HepG2 (cell line): ENCODE results near the gene BORCS5. TPM values are rescaled to one million over a fixed set of nuclear protein-coding genes. Genes with fewer than 3 reads are reported as not detected.

ENCODE experiments used
- ATAC-seq: fragments of 200-7000 bp; cut with Tn5 transposase; 3 replicates; pipeline ENCODE4 v1.9.1; 2020; ENCODE audit warnings: mild to moderate bottlenecking, moderate library complexity
- BruUV-seq: library from RNA; stranded (reverse); fragments of 400-500 nt; replicated peaks from 2 replicates; lab custom pipeline; 2021; lab: Mats Ljungman, UMichigan
- CTCF ChIA-PET: fragments of 300-600 bp; formaldehyde crosslinking; extraction: SDS; loops from one replicate; lab custom pipeline; 2021; ENCODE audit warnings: low total read pairs, inconsistent platforms, low intra/inter-chr PET ratio; lab: Yijun Ruan, JAX
- POLR2A ChIA-PET: fragments of 350-600 bp; sonication (Branson Sonifier 250); formaldehyde crosslinking; loops from one replicate; lab custom pipeline; 2020; ENCODE audit warnings: antibody characterized with exemption, inconsistent platforms; lab: Yijun Ruan, JAX
- DNase-seq: peaks from one replicate; pipeline ENCODE4 v3.0.0-alpha.2; 2015; ENCODE audit warnings: low spot score
- FAIRE-seq: peaks from 3 replicates; lab custom pipeline; 2011; peaks lifted over from hg19 to GRCh38; lab: Jason Lieb, UNC
- H2AFZ ChIP-seq: one replicate; pipeline ENCODE4 v1.6.1; 2011; ENCODE audit warnings: low read length, inconsistent platforms
- H3K27ac ChIP-seq: fragments of 300-600 bp; 3 replicates; pipeline ENCODE4 v1.8.0; 2011; ENCODE audit warnings: mixed run types, mild to moderate bottlenecking, mixed read lengths, low read length, inconsistent platforms; ENCODE audit not compliant: insufficient read depth; ENCODE audit errors: extremely low read length
- H3K27me3 ChIP-seq, 2 experiments: fragments of 200-600 bp in 1 of 2; 2 replicates in 1 of 2; 3 replicates in 1 of 2; pipeline versions ENCODE4 v1.6.0 to v1.8.0; 2011; ENCODE audit warnings: low read length in 2 of 2, mild to moderate bottlenecking in 2 of 2, moderate library complexity in 2 of 2, inconsistent platforms in 1 of 2; ENCODE audit not compliant: insufficient read depth in 2 of 2, control insufficient read depth in 1 of 2
- H3K36me3 ChIP-seq, 2 experiments: fragments of 200-600 bp in 1 of 2; replicated peaks in 1 of 2; 2 replicates in 1 of 2; 3 replicates in 1 of 2; pipeline versions ENCODE4 v1.5.1 to v1.8.0; 2011; ENCODE audit warnings: low read length in 2 of 2, inconsistent platforms in 1 of 2; ENCODE audit not compliant: insufficient read depth in 2 of 2, control insufficient read depth in 1 of 2
- H3K4me1 ChIP-seq: 2 replicates; pipeline ENCODE4 v1.5.1; 2012; ENCODE audit warnings: low read length, inconsistent platforms; ENCODE audit not compliant: insufficient read depth
- H3K4me2 ChIP-seq: 2 replicates; pipeline ENCODE4 v1.6.0; 2011; ENCODE audit warnings: low read depth, low read length, inconsistent platforms
- H3K4me3 ChIP-seq, 3 experiments: fragments of 200-600 bp in 1 of 3; sonication (generic), shearing (Covaris generic) in 1 of 3; replicated peaks in 1 of 3; 2 replicates each; pipeline ENCODE4 v1.5.1; 2011 to 2016; ENCODE audit warnings: low read length in 3 of 3, inconsistent platforms in 2 of 3, low read depth in 2 of 3, mild to moderate bottlenecking in 2 of 3, control low read depth in 1 of 3, mixed read lengths in 1 of 3; ENCODE audit not compliant: insufficient read depth in 1 of 3
- H3K79me2 ChIP-seq: one replicate; pipeline ENCODE4 v1.6.1; 2011; ENCODE audit warnings: low read length, inconsistent platforms; ENCODE audit not compliant: insufficient read depth
- H3K9ac ChIP-seq: 2 replicates; pipeline ENCODE4 v1.6.0; 2011; ENCODE audit warnings: mild to moderate bottlenecking, low read depth, low read length, inconsistent platforms; ENCODE audit not compliant: insufficient read depth
- H3K9me3 ChIP-seq: 2 replicates; pipeline ENCODE4 v1.5.1; 2012; ENCODE audit warnings: mild to moderate bottlenecking, low read length
- H4K20me1 ChIP-seq: 2 replicates; pipeline ENCODE4 v1.6.0; 2011; ENCODE audit warnings: inconsistent platforms, mild to moderate bottlenecking, low read length, moderate library complexity; ENCODE audit not compliant: insufficient read depth
- ATF6 ChIP-seq: sonication (generic); formaldehyde crosslinking; conservative IDR thresholded peaks from 2 replicates; pipeline ENCODE4 v1.4.0; 2020; ENCODE audit warnings: missing genetic modification reagents
- ATM ChIP-seq: fragments of 450-650 bp; IDR thresholded peaks from 2 replicates; pipeline ENCODE4 v1.7.1; 2017; ENCODE audit warnings: mild to moderate bottlenecking, borderline replicate concordance
- CREM ChIP-seq, 2 experiments: sonication (generic) in 1 of 2; formaldehyde crosslinking in 1 of 2; IDR thresholded peaks; 2 replicates each; pipeline versions ENCODE4 v1.4.0 to v1.6.1; 2016 to 2020; ENCODE audit warnings: antibody characterized with exemption in 1 of 2, mild to moderate bottlenecking in 1 of 2, missing genetic modification reagents in 1 of 2
- IRF2 ChIP-seq: IDR thresholded peaks from 2 replicates; pipeline ENCODE4 v1.6.1; 2018; ENCODE audit warnings: missing genetic modification reagents, missing compliant biosample characterization
- KAT8 ChIP-seq: IDR thresholded peaks from 2 replicates; pipeline ENCODE4 v1.6.1; 2016; ENCODE audit warnings: missing genetic modification reagents, missing compliant biosample characterization
- MEF2D ChIP-seq: sonication (generic); formaldehyde crosslinking; IDR thresholded peaks from 2 replicates; pipeline ENCODE4 v1.5.1; 2020; ENCODE audit warnings: mild to moderate bottlenecking, missing genetic modification reagents
- NFKB2 ChIP-seq: sonication (generic); formaldehyde crosslinking; IDR thresholded peaks from 2 replicates; pipeline ENCODE4 v1.4.0; 2020; ENCODE audit warnings: missing genetic modification reagents, borderline replicate concordance
- STAG1 ChIP-seq: sonication (generic); formaldehyde crosslinking; IDR thresholded peaks from 2 replicates; pipeline ENCODE4 v1.4.0; 2020; ENCODE audit warnings: missing genetic modification reagents
- STAT5B ChIP-seq: sonication (generic); formaldehyde crosslinking; IDR thresholded peaks from 2 replicates; pipeline ENCODE4 v1.4.0; 2020; ENCODE audit warnings: missing genetic modification reagents
- SYNCRIP ChIP-seq: fragments of 200-400 bp; formaldehyde crosslinking; IDR thresholded peaks from 2 replicates; pipeline ENCODE4 v1.6.1; 2018; ENCODE audit warnings: mild to moderate bottlenecking, low read depth, low read length; ENCODE audit not compliant: insufficient read depth
- XRCC5 ChIP-seq: fragments of 200-400 bp; formaldehyde crosslinking; optimal IDR thresholded peaks from 2 replicates; pipeline ENCODE3; 2017; ENCODE audit warnings: mild to moderate bottlenecking, low read length
- ZMAT3 ChIP-seq: sonication (generic); formaldehyde crosslinking; conservative IDR thresholded peaks from 2 replicates; pipeline ENCODE4 v1.7.0; 2021; ENCODE audit warnings: missing genetic modification reagents
- ZNF879 ChIP-seq: sonication (generic); formaldehyde crosslinking; IDR thresholded peaks from 2 replicates; pipeline ENCODE4 v1.8.1; 2023; ENCODE audit warnings: missing genetic modification reagents
- WGBS: methylation state at CpG from one replicate; pipeline ENCODE4 v1.1.6; 2017; ENCODE audit warnings: low lambda C conversion rate; 5-methylcytosine and 5-hydroxymethylcytosine counted together
- in situ Hi-C: cut with HindIII; loops from 2 replicates; pipeline ENCODE4 v1.10.0; 2017; ENCODE audit warnings: low pct_unique_long_range_greater_than_20kb; ENCODE audit not compliant: extremely low pct_ligation_motif_present
- intact Hi-C: fragments of 100-400 bp; cut with micrococcal nuclease; formaldehyde crosslinking; loops from one replicate; pipeline ENCODE4 v1.10.0; 2022; ENCODE audit not compliant: unreplicated experiment
- polyA plus RNA-seq, 8 experiments: library from polyadenylated mRNA; depleted of rRNA in 3 of 8; stranded (reverse) in 7 of 8; unstranded in 1 of 8; fragments of >200 nt; fragmentation: Illumina TruSeq in 4 of 8; extraction: Trizol in 4 of 8; gene quantifications; 2 replicates each; pipeline versions ENCODE4 v1.2.1 to v1.2.3, GENCODE V29; 2011 to 2016; ENCODE audit warnings: low read depth in 4 of 8, missing spikeins in 1 of 8, mixed read lengths in 1 of 8; ENCODE audit not compliant: insufficient read depth in 1 of 8
- total RNA-seq, 5 experiments: library from RNA; depleted of rRNA; stranded (reverse); fragments of >200 nt; fragmentation: Illumina TruSeq; extraction: Trizol; gene quantifications; 2 replicates each; pipeline ENCODE4 v1.2.3, GENCODE V29; 2016; ENCODE audit warnings: low read depth in 1 of 5
- TF ChIP-seq, protein P1 (sequence below): sonication (generic); formaldehyde crosslinking; IDR thresholded peaks from 2 replicates; pipeline ENCODE4 v1.5.0; 2020; ENCODE audit warnings: mild to moderate bottlenecking, missing genetic modification reagents, borderline replicate concordance
- TF ChIP-seq, protein P2 (sequence below): IDR thresholded peaks from 2 replicates; pipeline ENCODE4 v1.6.1; 2016; ENCODE audit warnings: missing biosample characterization, missing genetic modification reagents, low read depth
- TF ChIP-seq, protein P3 (sequence below): IDR thresholded peaks from 2 replicates; pipeline ENCODE4 v1.6.1; 2012; ENCODE audit warnings: inconsistent platforms
- TF ChIP-seq, protein P4 (sequence below): sonication (generic); formaldehyde crosslinking; conservative IDR thresholded peaks from 2 replicates; pipeline ENCODE4 v1.4.0; 2020; ENCODE audit warnings: missing genetic modification reagents

Gene BORCS5
- total and polyA plus RNA-seq, 2 of the 13 experiments (the other 11 are each of a cell fraction or from before 2014, with no cell fraction given) = 3.9 to 4.7 TPM

DNA sequence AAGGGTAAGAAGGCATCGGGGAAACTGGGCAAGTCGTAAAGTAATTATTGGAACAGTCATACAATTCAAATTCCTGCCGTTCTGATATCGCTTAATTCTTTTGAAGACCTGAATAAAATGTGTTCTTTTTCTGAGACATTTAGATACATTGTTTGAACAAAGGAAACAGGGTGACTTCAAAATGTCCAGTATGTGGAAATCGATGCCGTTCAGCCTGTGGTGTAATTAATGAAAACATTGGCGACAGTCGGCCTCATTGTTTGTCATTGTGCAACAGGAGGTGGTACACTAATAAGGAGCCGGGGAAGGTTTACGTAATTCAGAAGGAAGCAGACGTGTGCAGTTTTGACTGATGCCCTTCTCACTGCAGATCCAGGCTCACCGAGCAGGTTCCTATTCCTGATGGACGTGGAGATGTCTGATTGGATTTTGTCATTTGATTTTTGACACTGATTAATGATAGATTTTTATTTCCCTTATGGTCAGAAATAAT lies 92.7 kb downstream of the BORCS5 start:
- ChIA-PET POLR2A (interaction anchor here (0.7 to 1.5 kb wide), 3 partner anchors 37 to 52 kb away, joined by 3 to 8 read pairs (median 7); no protein-coding TSS in a partner anchor), CTCF (no interaction called here)
- H3K4me2 ChIP-seq = peak overlapping the region; percentile 70
- H3K4me3 ChIP-seq = peak overlapping the region in 1 of 3 experiments; percentile 26; a peak in 1 of 6 replicates
- DNase-seq = peak; percentile 98
- BruUV-seq = no TSS peak
- H3K79me2 ChIP-seq = no peaks in the 10 kb centered on the region
- no peaks in the 10 kb centered on the region for H3K36me3 ChIP-seq
- H4K20me1 ChIP-seq = no peaks in the 10 kb centered on the region
- 2% methylated on average over 13 of the region's 13 CpGs for WGBS
- peak; percentile 91 for FAIRE-seq
- H3K27ac ChIP-seq = peak overlapping the region; percentile 75
- peak; percentile 85 for ATAC-seq
- in situ Hi-C loops (no loop called here), intact Hi-C loops (loop anchor here (2.0 kb wide), 1 partner anchor 51 kb away; no protein-coding TSS in a partner anchor)
- H3K9ac ChIP-seq = peak overlapping the region; percentile 62
- no peak overlapping the region for H2AFZ ChIP-seq
- H3K4me1 ChIP-seq = peaks cover 68% of the 10 kb centered on the region
- no peaks in the 10 kb centered on the region for H3K27me3 ChIP-seq
- no peaks in the 10 kb centered on the region for H3K9me3 ChIP-seq
- TF ChIP-seq, protein P1, sequence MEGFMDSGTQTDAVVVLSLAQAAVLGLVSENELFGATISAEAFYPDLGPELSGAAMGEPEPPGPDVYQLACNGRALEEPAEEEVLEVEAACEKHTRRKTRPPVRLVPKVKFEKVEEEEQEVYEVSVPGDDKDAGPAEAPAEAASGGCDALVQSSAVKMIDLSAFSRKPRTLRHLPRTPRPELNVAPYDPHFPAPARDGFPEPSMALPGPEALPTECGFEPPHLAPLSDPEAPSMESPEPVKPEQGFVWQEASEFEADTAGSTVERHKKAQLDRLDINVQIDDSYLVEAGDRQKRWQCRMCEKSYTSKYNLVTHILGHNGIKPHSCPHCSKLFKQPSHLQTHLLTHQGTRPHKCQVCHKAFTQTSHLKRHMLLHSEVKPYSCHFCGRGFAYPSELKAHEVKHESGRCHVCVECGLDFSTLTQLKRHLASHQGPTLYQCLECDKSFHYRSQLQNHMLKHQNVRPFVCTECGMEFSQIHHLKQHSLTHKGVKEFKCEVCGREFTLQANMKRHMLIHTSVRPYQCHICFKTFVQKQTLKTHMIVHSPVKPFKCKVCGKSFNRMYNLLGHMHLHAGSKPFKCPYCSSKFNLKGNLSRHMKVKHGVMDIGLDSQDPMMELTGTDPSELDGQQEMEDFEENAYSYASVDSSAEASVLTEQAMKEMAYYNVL (CRISPR knock-in tag) = peak; percentile 88; the same call in 1 of the 2 replicates
- peak; percentile 72; the same call in 1 of the 2 replicates for TF ChIP-seq KAT8 (CRISPR knock-in tag)
- no peak for TF ChIP-seq STAT5B (CRISPR knock-in tag)
- peak; percentile 93 for TF ChIP-seq CREM (IDR thresholded peaks at IDR 0.05)
- no peak for TF ChIP-seq CREM (CRISPR knock-in tag; IDR thresholded peaks at IDR 0.05)
- TF ChIP-seq SYNCRIP = no peak
- no peak for TF ChIP-seq ATF6 (CRISPR knock-in tag)
- no peak for TF ChIP-seq ZNF879 (CRISPR knock-in tag)
- TF ChIP-seq ZMAT3 (CRISPR knock-in tag) = 0 out of 2 replicates have a peak, but pooled peaks have one; percentile 38
- TF ChIP-seq NFKB2 (CRISPR knock-in tag) = no peak
- TF ChIP-seq STAG1 (CRISPR knock-in tag) = 0 out of 2 replicates have a peak, but pooled peaks have one; percentile 28
- no peak for TF ChIP-seq XRCC5
- no peak for TF ChIP-seq ATM
- TF ChIP-seq, protein P2, sequence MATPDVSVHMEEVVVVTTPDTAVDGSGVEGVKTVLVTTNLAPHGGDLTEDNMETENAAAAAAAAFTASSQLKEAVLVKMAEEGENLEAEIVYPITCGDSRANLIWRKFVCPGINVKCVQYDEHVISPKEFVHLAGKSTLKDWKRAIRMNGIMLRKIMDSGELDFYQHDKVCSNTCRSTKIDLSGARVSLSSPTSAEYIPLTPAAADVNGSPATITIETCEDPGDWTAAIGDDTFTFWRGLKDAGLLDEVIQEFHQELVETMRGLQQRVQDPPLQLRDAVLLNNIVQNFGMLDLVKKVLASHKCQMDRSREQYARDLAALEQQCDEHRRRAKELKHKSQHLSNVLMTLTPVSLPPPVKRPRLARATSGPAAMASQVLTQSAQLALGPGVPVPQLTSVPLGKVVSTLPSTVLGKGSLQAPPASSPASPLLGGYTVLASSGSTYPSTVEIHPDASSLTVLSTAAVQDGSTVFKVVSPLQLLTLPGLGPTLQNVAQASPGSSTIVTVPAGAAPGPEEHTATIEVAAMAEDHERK (CRISPR knock-in tag) = 0 out of 2 replicates have a peak, but pooled peaks have one; percentile 30
- TF ChIP-seq, protein P3, sequence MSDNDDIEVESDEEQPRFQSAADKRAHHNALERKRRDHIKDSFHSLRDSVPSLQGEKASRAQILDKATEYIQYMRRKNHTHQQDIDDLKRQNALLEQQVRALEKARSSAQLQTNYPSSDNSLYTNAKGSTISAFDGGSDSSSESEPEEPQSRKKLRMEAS = peak; percentile 61
- 0 out of 2 replicates have a peak, but pooled peaks have one; percentile 20 for TF ChIP-seq MEF2D (CRISPR knock-in tag)
- TF ChIP-seq, protein P4, sequence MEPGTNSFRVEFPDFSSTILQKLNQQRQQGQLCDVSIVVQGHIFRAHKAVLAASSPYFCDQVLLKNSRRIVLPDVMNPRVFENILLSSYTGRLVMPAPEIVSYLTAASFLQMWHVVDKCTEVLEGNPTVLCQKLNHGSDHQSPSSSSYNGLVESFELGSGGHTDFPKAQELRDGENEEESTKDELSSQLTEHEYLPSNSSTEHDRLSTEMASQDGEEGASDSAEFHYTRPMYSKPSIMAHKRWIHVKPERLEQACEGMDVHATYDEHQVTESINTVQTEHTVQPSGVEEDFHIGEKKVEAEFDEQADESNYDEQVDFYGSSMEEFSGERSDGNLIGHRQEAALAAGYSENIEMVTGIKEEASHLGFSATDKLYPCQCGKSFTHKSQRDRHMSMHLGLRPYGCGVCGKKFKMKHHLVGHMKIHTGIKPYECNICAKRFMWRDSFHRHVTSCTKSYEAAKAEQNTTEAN (CRISPR knock-in tag) = peak; percentile 81
- TF ChIP-seq IRF2 (CRISPR knock-in tag) = peak; percentile 92
